Fibroblast of the aortic adventitia (primary cell): ENCODE results near the gene SLCO4A1. TPM values are rescaled to one million over a fixed set of nuclear protein-coding genes. Genes with fewer than 3 reads are reported as not detected.

Source experiments
- DNase-seq: peaks from one replicate; pipeline ENCODE4 v3.0.0-alpha.2; 2010; ENCODE audit warnings: low read depth
- H3K4me3 ChIP-seq: 2 replicates; pipeline ENCODE4 v1.5.1; 2011; ENCODE audit warnings: low read depth, mild to moderate bottlenecking, control low read depth, low read length, moderate library complexity
- CTCF ChIP-seq: IDR thresholded peaks from 2 replicates; pipeline ENCODE4 v1.5.1; 2011; ENCODE audit warnings: mild to moderate bottlenecking, low read length, control low read depth, inconsistent platforms; ENCODE audit not compliant: insufficient read depth
- total RNA-seq: library from RNA; depleted of rRNA; stranded (reverse); fragments of >200 nt; gene quantifications from 2 replicates; pipeline ENCODE4 v1.2.3, GENCODE V29; 2012; ENCODE audit warnings: low replicate concordance

Gene SLCO4A1
- total RNA-seq, 1 donor: 0.72 TPM

GRCh38 chr20:62649140-62649539 is 6.8 kb downstream of the SLCO4A1 start:
- DNase-seq: no peak
- no peak for TF ChIP-seq CTCF
- no peak overlapping the region for H3K4me3 ChIP-seq

- DNase-seq: no peak
- TF ChIP-seq CTCF: no peak
These were observed 8.4 kb downstream of the SLCO4A1 start for GRCh38 chr20:62650551-62651284.

GRCh38 chr20:62651285-62652021 is 9.2 kb downstream of the SLCO4A1 start:
- H3K4me3 ChIP-seq: no peak overlapping the region
- no peak for DNase-seq
- TF ChIP-seq CTCF: no peak

More at GRCh38 chr20:62650551-62651284, 8.4 kb downstream of the SLCO4A1 start:
- no peak overlapping the region for H3K4me3 ChIP-seq

DNA sequence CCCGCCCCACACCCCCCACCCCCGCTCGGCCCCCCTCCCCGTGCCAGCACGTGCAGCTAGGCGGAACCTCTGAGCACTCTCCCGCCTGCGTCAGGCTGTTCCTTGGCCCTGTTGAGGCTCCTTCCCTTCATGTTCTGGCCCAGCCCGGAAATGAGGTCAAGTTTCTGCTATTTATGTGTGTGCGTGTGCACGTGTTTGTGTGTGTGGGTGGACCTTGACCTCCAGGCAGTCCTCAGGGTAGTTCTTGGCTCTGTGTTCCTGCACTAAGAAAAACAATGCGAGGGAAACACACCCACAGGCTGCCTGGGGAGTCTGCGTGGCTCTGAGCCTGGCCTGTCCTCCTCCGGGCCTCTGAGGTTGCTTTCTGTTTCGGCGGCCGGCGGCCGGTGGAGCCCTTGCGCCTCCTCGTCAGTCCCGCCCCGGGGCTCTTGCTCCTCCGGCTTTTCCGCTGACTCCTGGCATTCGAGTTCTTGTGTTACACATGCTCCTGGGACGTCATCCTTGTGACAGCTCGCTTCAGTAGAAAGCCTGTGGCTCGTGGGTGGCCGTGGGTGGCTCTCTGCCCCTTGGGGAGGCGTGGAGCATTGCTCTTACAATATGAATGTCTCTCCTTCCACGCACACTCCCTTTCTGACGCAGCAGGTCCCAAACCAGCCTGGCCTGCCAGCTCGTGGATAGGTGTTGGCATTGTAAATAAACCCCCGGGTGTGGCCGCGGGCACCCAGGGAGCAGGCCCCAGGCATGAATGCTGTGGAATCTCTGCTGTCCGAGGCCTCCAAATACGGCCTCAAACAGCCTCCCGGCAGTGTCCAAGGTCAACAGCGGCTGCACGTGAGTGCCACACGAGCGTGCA is 10.0 kb downstream of the SLCO4A1 start:
- H3K4me3 ChIP-seq: peak overlapping the region; percentile 42
- DNase-seq: peak; percentile 99
- TF ChIP-seq CTCF: no peak

DNA sequence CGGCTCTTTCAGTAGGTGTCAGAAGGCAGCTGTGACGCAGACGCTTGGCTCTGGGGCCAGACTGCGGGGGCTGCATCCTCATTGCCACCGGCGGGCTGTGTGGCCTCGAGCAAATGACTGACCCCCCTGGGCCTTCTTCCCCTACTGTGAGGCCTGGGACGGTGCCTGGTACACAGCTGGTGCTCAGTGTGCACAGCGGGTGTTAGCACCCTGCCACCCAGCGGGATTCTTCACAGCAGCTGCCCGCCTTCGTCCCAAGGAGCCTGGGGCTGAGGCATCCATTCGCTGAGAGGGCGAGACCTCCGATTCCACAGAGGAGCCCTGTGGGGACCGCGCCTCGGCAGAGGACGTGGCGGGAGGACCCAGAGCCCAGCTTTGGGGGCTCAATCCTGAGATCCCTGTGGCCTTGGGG is 10.6 kb downstream of the SLCO4A1 start:
- no peak overlapping the region for H3K4me3 ChIP-seq
- TF ChIP-seq CTCF: no peak
- DNase-seq: no peak

DNA sequence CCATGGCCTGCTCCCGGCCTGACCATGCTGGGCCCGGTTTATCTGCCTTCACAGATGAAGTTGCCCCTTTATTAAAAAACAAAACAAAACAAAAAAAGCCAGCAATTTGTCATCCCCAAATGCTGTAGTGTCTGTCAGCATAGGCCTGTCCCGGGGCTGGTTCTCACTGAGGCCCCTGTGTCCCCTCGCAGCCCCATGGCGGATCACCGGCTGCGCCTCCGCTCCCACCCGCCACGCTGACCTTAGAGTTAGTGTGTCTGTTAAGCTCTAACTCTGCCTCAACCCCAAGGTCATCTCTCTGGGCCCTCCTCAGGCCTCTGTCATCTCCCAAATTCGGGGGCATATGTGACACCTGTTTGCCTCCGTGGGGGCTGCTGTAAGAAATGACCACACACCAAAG is 11.1 kb downstream of the SLCO4A1 start:
- H3K4me3 ChIP-seq: no peak overlapping the region
- DNase-seq: no peak
- no peak for TF ChIP-seq CTCF
